ENCODE measurements around the gene NCOA6. TPM values are rescaled to one million over a fixed set of nuclear protein-coding genes. Genes with fewer than 3 reads are reported as not detected.

NCOA6 gene
- polyA plus RNA-seq, 1 of the 3 experiments (the other 2 are of a cell fraction), result 14.5 TPM

- TF ChIP-seq EZH2phosphoT487 (IDR thresholded peaks at IDR 0.05; ENCODE audit: borderline replicate concordance, low read depth), result no peak
- TF ChIP-seq EP300 (IDR thresholded peaks at IDR 0.05; ENCODE audit: borderline replicate concordance in 1 of 2, low read depth in 1 of 2, low read length in 1 of 2), result no peak
- TF ChIP-seq RXRA (IDR thresholded peaks at IDR 0.05; ENCODE audit: borderline replicate concordance, low read depth), result no peak
- no peak for TF ChIP-seq GATA2 (CRISPR knock-in tag; IDR thresholded peaks at IDR 0.05)
Measured at GRCh38 chr20:34706912-34707784, 118.3 kb downstream of the NCOA6 start (continued).

- 93% methylated on average over 1 of the region's 1 CpG for WGBS (ENCODE audit: low lambda C conversion rate)
- Histone ChIP-seq H3F3A (replicated peaks; ENCODE audit: insufficient read depth) (peaks cover 17% of the 10 kb centered on the region), H3K4me2 (0 out of 2 replicates have a peak overlapping the region, but pooled peaks have one; percentile 89), H2AFZ (ENCODE audit: low read depth) (no peak overlapping the region), H3K9me3 (no peaks in the 10 kb centered on the region), H3K27me3 (ENCODE audit: insufficient read depth) (no peaks in the 10 kb centered on the region), H3K27ac (ENCODE audit: low read depth in 2 of 2, low read length in 1 of 2) (no peak overlapping the region), H3K79me2 (ENCODE audit: insufficient read depth) (no peaks in the 10 kb centered on the region), H3K4me1 (ENCODE audit: control insufficient read depth in 1 of 2, insufficient read depth in 2 of 2, low read depth in 1 of 2, low read length in 1 of 2) (peaks cover 8 to 29% of the 10 kb centered on the region in 2 experiments; a peak in 3 of 4 replicates), H3K4me3 (ENCODE audit: low read depth in 2 of 2, low read length in 1 of 2) (no peak overlapping the region), H3K9me2 (no peaks in the 10 kb centered on the region), H3K9ac (no peak overlapping the region), H3K36me3 (replicated peaks in 1 of 2; ENCODE audit: control insufficient read depth in 1 of 2, insufficient read depth in 2 of 2, low read length in 1 of 2) (peaks cover 2 to 4% of the 10 kb centered on the region in 2 experiments), H4K20me1 (ENCODE audit: insufficient read depth) (peaks cover 11% of the 10 kb centered on the region; the same call in 1 of the 2 replicates)
- TF ChIP-seq FOXJ3 (CRISPR knock-in tag; IDR thresholded peaks at IDR 0.05) (no peak), TCF12 (IDR thresholded peaks at IDR 0.05) (no peak), EP300 (IDR thresholded peaks at IDR 0.05; ENCODE audit: borderline replicate concordance in 1 of 2, low read depth in 1 of 2, low read length in 1 of 2) (no peak)
- ChIA-PET POLR2A (no interaction called here), CTCF (interaction anchor here (0.5 to 1.7 kb wide), 9 partner anchors 13 to 1478 kb away, joined by 3 to 8 read pairs (median 4); no protein-coding TSS in a partner anchor)
- DNase-seq, result no peak
Measured at GRCh38 chr20:34706302-34706875, 119.1 kb downstream of the NCOA6 start.

GRCh38 chr20:34705397-34706301 lies 119.8 kb downstream of the NCOA6 start:
- peaks cover 3% of the 10 kb centered on the region; the same call in 1 of the 2 replicates for H4K20me1 ChIP-seq (ENCODE audit: insufficient read depth)
- ChIA-PET CTCF (interaction anchor here (0.6 to 1.7 kb wide), 12 partner anchors 9 to 393 kb away, joined by 3 to 8 read pairs (median 4); partner anchors contain the start of gene MAP1LC3A), POLR2A (no interaction called here)
- 65% methylated on average over 6 of the region's 6 CpGs for WGBS (ENCODE audit: low lambda C conversion rate)
- TF ChIP-seq TEAD4 (IDR thresholded peaks at IDR 0.05; ENCODE audit: borderline replicate concordance, insufficient read depth), result no peak
- no peak for TF ChIP-seq POLR2AphosphoS5 (IDR thresholded peaks at IDR 0.05; ENCODE audit: low read depth, low read length)
- TF ChIP-seq NRF1 (IDR thresholded peaks at IDR 0.05; ENCODE audit: low read depth, low read length), result no peak
- peak; percentile 23; the same call in 1 of the 2 replicates for TF ChIP-seq CTCF (IDR thresholded peaks at IDR 0.05)
- no peak for TF ChIP-seq CHD2 (IDR thresholded peaks at IDR 0.05; ENCODE audit: low read length, partially characterized antibody)
- TF ChIP-seq MXI1 (IDR thresholded peaks at IDR 0.05; ENCODE audit: low read depth, low read length), result no peak
- TF ChIP-seq RXRA (IDR thresholded peaks at IDR 0.05; ENCODE audit: borderline replicate concordance, low read depth), result no peak
- TF ChIP-seq ZBTB33 (IDR thresholded peaks at IDR 0.05; ENCODE audit: borderline replicate concordance, low read depth), result no peak
- H3K27ac ChIP-seq (ENCODE audit: low read depth in 2 of 2, low read length in 1 of 2), result peak overlapping the region; percentile 86 to 94; a peak in 3 of 4 replicates
- no peaks in the 10 kb centered on the region for H3K27me3 ChIP-seq (ENCODE audit: insufficient read depth)
- H3K4me1 ChIP-seq (ENCODE audit: control insufficient read depth in 1 of 2, insufficient read depth in 2 of 2, low read depth in 1 of 2, low read length in 1 of 2), result peaks cover 8 to 27% of the 10 kb centered on the region in 2 experiments; a peak in 3 of 4 replicates
- peak overlapping the region; percentile 98; the same call in 1 of the 2 replicates for H3K9ac ChIP-seq
- no peak for DNase-seq
- H3K4me3 ChIP-seq (ENCODE audit: low read depth in 2 of 2, low read length in 1 of 2), result peak overlapping the region; percentile 84 to 92; a peak in 3 of 4 replicates
- no peaks in the 10 kb centered on the region for H3K9me3 ChIP-seq
- no peak overlapping the region for H2AFZ ChIP-seq (ENCODE audit: low read depth)
- H3K4me2 ChIP-seq, result peak overlapping the region; percentile 89
- H3K9me2 ChIP-seq, result no peaks in the 10 kb centered on the region
- H3K79me2 ChIP-seq (ENCODE audit: insufficient read depth), result no peaks in the 10 kb centered on the region
- H3K36me3 ChIP-seq (replicated peaks in 1 of 2; ENCODE audit: control insufficient read depth in 1 of 2, insufficient read depth in 2 of 2, low read length in 1 of 2), result peaks cover 0 to 4% of the 10 kb centered on the region in 2 experiments
- H3F3A ChIP-seq (replicated peaks; ENCODE audit: insufficient read depth), result peaks cover 17% of the 10 kb centered on the region
